ENCODE data around the gene TP53I13. TPM values are rescaled to one million over a fixed set of nuclear protein-coding genes. Genes with fewer than 3 reads are reported as not detected.

Gene TP53I13
- total and polyA plus RNA-seq, 3 donors from 2014 or later: 72.3 to 89.6 (median 86.3) TPM

GRCh38 chr17:29617481-29618271 lies 49.2 kb downstream of the TP53I13 start:
- intact Hi-C loops (cut with DNase I; ENCODE audit: low total_unique reads): no loop called here
- H3K27ac ChIP-seq: no peak overlapping the region
- H3K9me3 ChIP-seq: no peaks in the 10 kb centered on the region
- peak overlapping the region in 1 of 2 donors; percentile 31 for H3K4me3 ChIP-seq
- no peaks in the 10 kb centered on the region for H3K27me3 ChIP-seq
- peak; percentile 75 for DNase-seq
- H3K4me1 ChIP-seq: peaks cover 39% of the 10 kb centered on the region
- no peak for TF ChIP-seq POLR2A (IDR thresholded peaks at IDR 0.05)
- TF ChIP-seq CTCF (IDR thresholded peaks at IDR 0.05): peak in 2 of 3 experiments; percentile 37 to 39
- 37% methylated on average over 38 of the region's 68 CpGs; no CpG with 5 or more reads in 1 of the 2 donors for WGBS, 2 donors
- H3K36me3 ChIP-seq (ENCODE audit: low read depth, missing control alignments): no peaks in the 10 kb centered on the region

GRCh38 chr17:29618272-29619065 lies 50.0 kb downstream of the TP53I13 start:
- no peak for DNase-seq
- H3K27me3 ChIP-seq: no peaks in the 10 kb centered on the region
- H3K9me3 ChIP-seq: no peaks in the 10 kb centered on the region
- 43 to 54% methylated on average over 13 to 22 of the region's 22 CpGs for WGBS, 2 donors
- H3K36me3 ChIP-seq (ENCODE audit: low read depth, missing control alignments): no peaks in the 10 kb centered on the region
- H3K27ac ChIP-seq: no peak overlapping the region
- intact Hi-C loops (cut with DNase I; ENCODE audit: low total_unique reads): no loop called here
- TF ChIP-seq CTCF (IDR thresholded peaks at IDR 0.05) (no peak), POLR2A (IDR thresholded peaks at IDR 0.05) (no peak)
- H3K4me3 ChIP-seq: peak overlapping the region in 1 of 2 donors; percentile 31
- H3K4me1 ChIP-seq: peaks cover 38% of the 10 kb centered on the region

- Histone ChIP-seq H3K4me3 (no peak overlapping the region), H3K27me3 (no peaks in the 10 kb centered on the region), H3K9me3 (no peaks in the 10 kb centered on the region), H3K4me1 (peaks cover 30% of the 10 kb centered on the region), H3K27ac (no peak overlapping the region), H3K36me3 (ENCODE audit: low read depth, missing control alignments) (no peaks in the 10 kb centered on the region)
- DNase-seq: no peak
- intact Hi-C loops (cut with DNase I; ENCODE audit: low total_unique reads): no loop called here
- TF ChIP-seq CTCF (IDR thresholded peaks at IDR 0.05) (no peak), POLR2A (IDR thresholded peaks at IDR 0.05) (no peak)
These were observed 50.8 kb downstream of the TP53I13 start for GRCh38 chr17:29619251-29619650.

- Histone ChIP-seq H3K36me3 (ENCODE audit: low read depth, missing control alignments) (no peaks in the 10 kb centered on the region), H3K4me1 (peaks cover 20% of the 10 kb centered on the region), H3K9me3 (no peaks in the 10 kb centered on the region), H3K27ac (no peak overlapping the region), H3K27me3 (no peaks in the 10 kb centered on the region), H3K4me3 (no peak overlapping the region)
- no peak for TF ChIP-seq POLR2A (IDR thresholded peaks at IDR 0.05)
- TF ChIP-seq CTCF (IDR thresholded peaks at IDR 0.05): no peak
- DNase-seq: no peak
- intact Hi-C loops (cut with DNase I; ENCODE audit: low total_unique reads): no loop called here
- WGBS, 2 donors: 94 to 95% methylated on average over 4 of the region's 4 CpGs
These were observed 51.8 kb downstream of the TP53I13 start for GRCh38 chr17:29620271-29620670.
